HG02763 (cell line): ENCODE data around the gene TEAD3.

ENCODE experiments used
- ATAC-seq: cut with Tn5 transposase; IDR thresholded peaks from one replicate; pipeline ENCODE4 v1.9.1; 2021; ENCODE audit warnings: mild to moderate bottlenecking, moderate library complexity; ENCODE audit not compliant: unreplicated experiment

The TEAD3 gene

DNA sequence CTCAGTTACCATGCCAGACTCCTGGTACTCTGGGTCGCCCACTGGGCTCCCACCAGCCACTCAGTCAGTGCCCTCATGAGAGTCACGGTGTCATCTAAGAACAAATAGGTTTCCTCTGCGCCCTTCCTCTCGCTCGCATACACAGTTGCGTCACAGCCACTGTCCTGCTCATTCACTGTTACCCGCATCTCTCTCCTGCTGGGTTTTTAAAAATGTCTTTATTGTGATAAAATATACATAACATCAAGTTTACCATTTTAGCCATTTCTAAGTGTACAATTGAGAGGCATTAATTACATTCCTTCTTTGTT is 4.0 kb downstream of the TEAD3 start:
- no peak for ATAC-seq

DNA sequence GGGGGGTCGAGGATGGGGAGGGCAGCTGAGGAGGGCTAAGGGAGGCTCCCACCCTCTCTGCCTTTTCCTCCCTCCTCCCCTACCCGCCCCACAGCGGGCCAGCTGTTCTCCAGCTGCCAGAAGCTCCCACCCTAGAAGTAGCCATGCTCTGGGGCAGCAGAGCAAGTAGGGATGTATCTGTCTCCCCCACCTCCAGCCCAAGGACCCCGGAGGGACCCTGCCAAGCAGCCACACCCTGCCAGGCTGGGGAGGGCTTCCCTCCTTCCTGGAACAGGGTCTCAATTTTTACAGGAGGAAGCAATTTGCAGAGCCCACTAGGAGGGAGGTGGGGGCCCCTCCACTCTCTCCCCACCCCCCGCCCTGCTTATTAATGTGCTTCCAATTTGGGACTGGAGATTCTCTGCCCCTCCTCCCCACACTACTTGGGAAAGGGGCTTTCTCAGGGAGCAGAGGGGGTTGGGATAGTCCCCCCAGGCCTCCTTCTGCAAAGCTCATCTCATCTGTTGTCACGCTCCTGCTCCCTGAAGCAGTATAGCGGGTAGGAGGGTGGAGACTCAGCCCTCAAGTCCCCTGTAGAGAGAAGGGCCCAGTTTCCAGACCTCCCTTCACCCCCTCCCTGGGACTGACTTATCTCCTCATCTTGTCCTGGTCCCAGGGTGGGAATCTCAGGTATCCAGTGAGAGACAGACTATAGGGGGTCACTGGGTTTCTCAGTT is 4.5 kb downstream of the TEAD3 start:
- ATAC-seq = no peak

- no peak for ATAC-seq
These were observed 5.2 kb downstream of the TEAD3 start for GRCh38 chr6:35491558-35492257.

GRCh38 chr6:35490821-35491557 is 5.9 kb downstream of the TEAD3 start:
- no peak for ATAC-seq

- no peak for ATAC-seq
These were observed 6.7 kb downstream of the TEAD3 start for GRCh38 chr6:35489995-35490791.

DNA sequence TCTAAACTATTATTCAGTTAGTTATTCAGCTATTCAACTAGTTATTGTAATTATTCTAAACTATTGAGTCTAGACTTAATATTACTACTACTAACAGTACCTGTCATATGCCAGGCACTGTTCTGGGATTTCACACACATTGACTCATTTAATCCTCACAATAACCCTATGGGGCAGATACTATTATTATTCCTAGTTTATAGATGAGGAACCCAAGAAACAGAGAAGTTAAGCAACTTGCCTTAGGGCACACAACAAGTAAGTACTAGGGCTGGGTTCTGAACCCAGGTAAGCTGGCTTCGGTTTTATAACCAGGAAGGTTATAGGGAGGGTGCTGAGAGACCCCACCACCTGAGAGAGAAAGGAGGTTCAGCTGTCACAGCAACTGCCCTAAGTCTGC is 7.8 kb downstream of the TEAD3 start:
- ATAC-seq = no peak

- no peak for ATAC-seq
These were observed 8.4 kb downstream of the TEAD3 start for GRCh38 chr6:35488517-35488862.

DNA sequence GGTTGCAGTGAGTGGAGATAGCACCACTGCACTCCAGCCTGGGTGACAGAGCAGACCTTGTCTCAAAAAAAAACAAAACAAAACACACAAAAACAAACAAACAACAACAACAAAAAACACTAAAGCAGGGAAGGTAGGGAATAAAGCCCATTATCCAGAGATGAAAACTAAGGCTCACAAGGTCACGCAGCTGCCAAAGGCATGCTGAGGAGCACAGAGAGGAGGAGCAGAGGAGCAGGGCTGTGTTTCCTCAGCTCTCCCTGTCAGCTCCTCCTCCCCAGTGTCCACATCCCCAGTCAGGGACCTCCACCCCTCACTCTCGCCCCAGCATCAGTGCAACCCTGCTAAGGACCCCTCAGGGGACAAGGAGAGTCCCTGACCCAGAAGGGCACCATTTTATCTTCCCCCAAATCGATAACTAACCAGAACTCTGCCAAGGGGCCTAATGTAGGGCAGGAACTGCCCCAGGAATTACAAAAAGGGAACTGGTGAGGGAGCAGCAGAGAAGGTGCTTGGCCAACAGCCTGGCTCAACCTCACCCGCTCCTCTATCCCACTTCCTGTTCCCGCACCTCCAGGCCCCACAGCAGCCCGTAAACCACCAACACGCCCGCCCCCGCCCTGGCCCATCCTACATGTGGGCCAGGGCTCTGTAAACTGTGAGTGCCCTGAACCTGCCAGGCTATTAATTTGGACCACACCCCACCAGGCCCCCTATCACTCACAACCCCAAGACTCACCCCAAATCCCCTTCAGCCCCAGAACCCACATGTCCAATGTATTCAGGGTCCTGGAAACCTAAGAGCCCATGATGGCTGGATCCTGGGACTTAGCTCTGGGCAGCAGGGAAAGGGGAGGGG is 9.0 kb downstream of the TEAD3 start:
- ATAC-seq = no peak

- ATAC-seq = no peak
These were observed 10.6 kb downstream of the TEAD3 start for GRCh38 chr6:35486005-35486925.

GRCh38 chr6:35485402-35485877 is 11.4 kb downstream of the TEAD3 start:
- ATAC-seq = no peak

- no peak for ATAC-seq
These were observed 11.9 kb downstream of the TEAD3 start for GRCh38 chr6:35484921-35485392.

DNA sequence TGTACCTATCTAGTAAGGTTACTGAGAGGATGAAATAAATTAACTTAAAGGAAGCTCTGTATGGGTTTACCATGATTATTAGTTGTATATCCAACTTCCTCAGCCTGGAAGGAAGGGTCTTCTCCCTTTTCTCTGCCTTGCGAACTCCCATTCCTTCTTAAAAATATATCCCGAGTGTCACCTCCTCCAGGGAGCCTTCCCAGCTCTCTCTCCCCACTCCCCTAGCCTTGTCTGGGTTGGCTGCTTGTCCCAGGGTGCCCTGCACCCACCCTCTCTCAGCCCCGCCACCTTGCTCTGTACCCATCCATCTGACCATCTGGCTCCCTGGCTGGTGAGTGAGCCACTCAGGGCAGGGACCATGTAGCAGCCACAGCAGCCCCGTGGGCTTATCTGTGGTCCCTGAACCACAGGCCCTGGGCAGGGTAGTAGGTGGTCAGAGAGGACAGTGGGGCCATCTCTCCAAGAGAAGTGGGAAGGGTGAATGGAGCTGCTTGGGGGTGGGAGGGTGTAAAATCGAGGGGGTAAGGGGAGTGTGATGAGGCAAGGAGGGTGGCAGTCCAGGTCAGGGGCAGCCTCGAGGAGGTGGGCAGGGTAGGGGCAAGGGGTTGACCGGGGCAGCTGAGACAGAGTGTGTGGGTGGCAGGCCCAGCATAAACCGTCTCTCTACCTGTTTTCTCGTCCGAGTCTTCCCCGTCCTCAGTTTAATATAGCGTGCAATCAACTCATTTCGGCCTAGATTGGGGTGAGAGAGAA is 12.8 kb downstream of the TEAD3 start:
- ATAC-seq = no peak

DNA sequence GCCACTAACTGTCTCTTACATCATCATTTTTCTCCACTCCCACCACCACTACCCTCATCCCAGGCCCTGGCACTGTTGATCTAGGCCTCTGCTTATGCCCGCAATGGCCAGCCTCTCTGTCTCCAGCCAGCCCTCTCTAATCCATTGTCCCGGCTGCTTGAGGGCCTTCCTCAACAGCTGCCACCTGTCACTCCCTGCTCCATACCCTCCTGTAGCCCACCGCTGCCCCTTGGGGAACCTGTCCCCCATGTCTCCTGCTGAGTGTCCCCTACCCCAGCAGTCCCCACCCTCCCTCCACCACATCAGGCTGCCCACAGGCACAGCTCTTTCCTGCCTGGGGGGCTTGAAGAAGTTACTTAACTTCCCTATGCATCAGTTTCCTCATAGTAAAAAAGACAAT is 13.4 kb downstream of the TEAD3 start:
- ATAC-seq = no peak

DNA sequence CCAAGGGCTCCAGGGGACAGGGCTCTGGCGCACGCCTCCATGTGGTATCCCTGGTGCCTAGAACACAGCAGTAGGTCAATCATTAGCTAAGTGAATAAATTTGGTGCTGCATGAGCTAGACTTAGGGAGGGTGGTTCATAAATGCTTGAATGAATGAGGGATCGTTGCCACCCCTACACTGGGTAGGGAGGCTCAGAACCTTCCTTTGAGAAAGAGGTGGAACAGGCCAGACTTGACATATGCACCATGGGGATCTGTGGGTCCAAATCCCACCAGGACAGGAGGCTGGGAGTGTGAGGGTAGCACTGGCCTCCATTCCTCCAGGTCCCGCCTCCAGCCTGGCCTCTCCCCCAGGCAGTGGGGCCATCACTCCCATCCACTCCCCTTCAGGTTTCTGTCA is 13.8 kb downstream of the TEAD3 start:
- no peak for ATAC-seq

GRCh38 chr6:35481226-35481625 is 15.7 kb downstream of the TEAD3 start:
- no peak for ATAC-seq

DNA sequence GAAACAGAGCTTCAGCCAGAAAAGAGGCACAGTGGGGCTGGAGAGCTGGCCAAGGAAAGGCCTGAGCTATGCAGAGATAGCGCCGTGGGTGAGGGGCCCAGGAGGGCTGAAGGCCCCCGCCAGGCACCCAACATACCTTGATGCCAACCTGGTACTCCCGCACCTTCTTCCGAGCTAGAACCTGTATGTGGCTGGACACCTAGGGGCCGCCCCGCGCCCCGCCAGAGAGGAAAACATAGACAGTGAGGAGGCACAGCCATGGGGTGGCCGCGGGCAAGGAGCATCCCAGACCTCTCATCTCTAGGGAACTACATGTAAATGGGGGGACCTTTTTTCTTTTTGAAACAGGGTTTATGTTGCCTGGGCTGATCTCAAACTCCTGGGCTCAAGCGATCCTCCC is 16.7 kb downstream of the TEAD3 start:
- no peak for ATAC-seq

GRCh38 chr6:35478259-35478658 is 18.6 kb downstream of the TEAD3 start:
- no peak for ATAC-seq

GRCh38 chr6:35477551-35478179 is 19.2 kb downstream of the TEAD3 start:
- ATAC-seq = no peak
